Smooth muscle cell (in vitro differentiated cells): ENCODE measurements around the gene CAPN2. TPM values are rescaled to one million over a fixed set of nuclear protein-coding genes. Genes with fewer than 3 reads are reported as not detected.

Source experiments
- DNase-seq: peaks from one replicate; lab custom pipeline; 2025; ENCODE audit not compliant: unreplicated experiment; lab: John Stamatoyannopoulos, UW
- H2AFZ ChIP-seq: fragments of 200-600 bp; sonication (generic); 2 replicates; pipeline ENCODE4 v1.6.0; 2016; ENCODE audit warnings: antibody characterized with exemption, low read depth, mild to moderate bottlenecking
- H3F3A ChIP-seq: fragments of 200-600 bp; sonication (generic); 2 replicates; pipeline ENCODE4 v1.6.0; 2017; ENCODE audit warnings: antibody characterized with exemption, low read depth
- H3K27ac ChIP-seq: fragments of 200-600 bp; sonication (generic); 2 replicates; pipeline ENCODE4 v1.5.1; 2016; ENCODE audit warnings: low read depth, mild to moderate bottlenecking
- H3K27me3 ChIP-seq: fragments of 200-600 bp; sonication (generic); 2 replicates; pipeline ENCODE4 v1.6.1; 2016; ENCODE audit warnings: low read depth, mild to moderate bottlenecking
- H3K36me3 ChIP-seq: fragments of 200-600 bp; sonication (generic); 2 replicates; pipeline ENCODE4 v1.5.1; 2016; ENCODE audit warnings: low read depth
- H3K4me1 ChIP-seq: fragments of 200-600 bp; sonication (generic); 2 replicates; pipeline ENCODE4 v1.5.1; 2016; ENCODE audit warnings: low read depth
- H3K4me2 ChIP-seq: fragments of 200-600 bp; sonication (generic); 2 replicates; pipeline ENCODE4 v1.6.0; 2016; ENCODE audit warnings: mild to moderate bottlenecking
- H3K4me3 ChIP-seq: fragments of 200-600 bp; sonication (generic); 2 replicates; pipeline ENCODE4 v1.5.1; 2016; ENCODE audit warnings: mild to moderate bottlenecking
- H3K79me2 ChIP-seq: fragments of 200-600 bp; sonication (generic); 2 replicates; pipeline ENCODE4 v1.6.0; 2016; ENCODE audit warnings: low read depth, mild to moderate bottlenecking
- H3K9ac ChIP-seq: fragments of 200-600 bp; sonication (generic); 2 replicates; pipeline ENCODE4 v1.6.0; 2016; ENCODE audit warnings: low read depth
- H3K9me3 ChIP-seq: fragments of 200-600 bp; sonication (generic); replicated peaks from 2 replicates; pipeline ENCODE4 v1.5.1; 2016; ENCODE audit warnings: low read depth
- H4K20me1 ChIP-seq: fragments of 200-600 bp; sonication (generic); 2 replicates; pipeline ENCODE4 v1.6.0; 2016; ENCODE audit warnings: low read depth
- CTCF ChIP-seq: fragments of 200-600 bp; sonication (generic); IDR thresholded peaks from 2 replicates; pipeline ENCODE4 v1.5.1; 2017; ENCODE audit warnings: borderline replicate concordance, mild to moderate bottlenecking, antibody characterized with exemption; ENCODE audit not compliant: insufficient read depth, poor library complexity, severe bottlenecking
- WGBS: methylation state at CpG from one replicate; pipeline ENCODE4 v1.1.7; 2016; ENCODE audit warnings: low lambda C conversion rate; 5-methylcytosine and 5-hydroxymethylcytosine counted together
- polyA plus RNA-seq: library from polyadenylated mRNA; unstranded; fragments of >200 nt; fragmentation: Nextera tagmentation; extraction: Ambion mirVana; gene quantifications from 2 replicates; pipeline ENCODE4 v1.2.1, GENCODE V29; 2016
- total RNA-seq: library from RNA; depleted of rRNA; stranded (reverse); fragments of >200 nt; gene quantifications from 2 replicates; pipeline ENCODE4 v1.2.3, GENCODE V29; 2014

Gene CAPN2
- total and polyA plus RNA-seq, 2 experiments from 2014 or later = 182 to 229 TPM

DNA sequence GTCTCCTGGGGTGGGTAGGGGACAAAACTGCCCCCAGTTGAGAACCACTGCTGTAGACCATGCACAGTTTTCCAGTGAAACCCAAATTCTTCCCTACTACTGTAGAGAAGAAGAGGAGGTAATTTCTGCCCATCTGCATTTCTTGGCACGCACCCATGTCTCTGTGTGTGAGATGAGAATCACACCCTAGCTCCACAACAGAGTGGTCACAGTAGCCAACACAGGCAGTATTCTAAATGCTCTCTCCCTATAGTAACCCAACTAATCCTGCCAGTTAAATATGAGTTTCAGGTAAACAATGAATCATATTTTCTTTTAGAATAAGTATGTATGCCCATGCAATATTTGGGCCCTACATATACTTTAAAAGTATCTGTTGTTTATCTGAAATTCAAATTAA lies 1.2 kb upstream of the CAPN2 start:
- Histone ChIP-seq H3K4me2 (no peak overlapping the region), H3F3A (peaks cover 30% of the 10 kb centered on the region), H3K9me3 (no peaks in the 10 kb centered on the region), H3K79me2 (peaks cover 35% of the 10 kb centered on the region), H3K9ac (no peak overlapping the region), H3K27me3 (no peaks in the 10 kb centered on the region), H3K4me1 (peaks cover 16% of the 10 kb centered on the region), H3K4me3 (no peak overlapping the region), H4K20me1 (peaks cover 11% of the 10 kb centered on the region), H3K36me3 (no peaks in the 10 kb centered on the region), H3K27ac (no peak overlapping the region), H2AFZ (no peak overlapping the region)
- DNase-seq = no peak
- 93% methylated on average over 1 of the region's 1 CpG for WGBS
- no peak for TF ChIP-seq CTCF

DNA sequence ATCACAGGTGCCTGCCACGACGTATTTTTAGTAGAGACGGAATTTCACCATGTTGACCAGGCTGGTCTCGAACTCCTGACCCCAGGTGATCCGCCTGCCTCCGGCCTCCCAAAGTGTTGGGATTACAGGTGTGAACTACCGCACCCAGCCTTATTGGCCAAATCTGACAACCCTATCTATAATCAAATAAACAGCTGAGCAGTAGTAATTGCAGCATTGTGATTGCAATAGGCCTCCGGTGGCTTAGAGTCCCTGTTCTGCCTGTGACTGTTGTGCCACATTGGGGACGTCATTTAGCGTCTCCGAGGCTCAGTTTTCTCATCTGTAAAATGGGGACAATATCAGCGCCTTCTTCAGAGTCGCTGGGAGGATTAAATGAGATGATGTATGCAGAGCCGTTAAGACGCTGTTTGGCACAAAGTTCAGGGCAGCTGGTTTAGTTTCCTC lies 569 bp upstream of the CAPN2 start:
- 79% methylated on average over 15 of the region's 15 CpGs for WGBS
- peak overlapping the region; percentile 81 for H3K27ac ChIP-seq
- peaks cover 13% of the 10 kb centered on the region for H3K4me1 ChIP-seq

GRCh38 chr1:223712850-223713474 lies 623 bp downstream of the CAPN2 start:
- H3K4me3 ChIP-seq = peak overlapping the region; percentile 86
- 3% methylated on average over 17 of the region's 40 CpGs for WGBS
- H3K9ac ChIP-seq = peak overlapping the region; percentile 94
- peaks cover 25% of the 10 kb centered on the region for H3F3A ChIP-seq
- no peak overlapping the region for H2AFZ ChIP-seq
- no peak for TF ChIP-seq CTCF
- H3K79me2 ChIP-seq = peaks cover 53% of the 10 kb centered on the region
- peak overlapping the region; percentile 93 for H3K4me2 ChIP-seq
- H3K4me1 ChIP-seq = peaks cover 13% of the 10 kb centered on the region
- no peaks in the 10 kb centered on the region for H3K27me3 ChIP-seq
- no peaks in the 10 kb centered on the region for H3K36me3 ChIP-seq
- peak overlapping the region; percentile 81 for H3K27ac ChIP-seq
- H3K9me3 ChIP-seq = no peaks in the 10 kb centered on the region
- H4K20me1 ChIP-seq = peaks cover 29% of the 10 kb centered on the region
- no peak for DNase-seq

More for the DNA sequence above, 569 bp upstream of the CAPN2 start:
- DNase-seq = no peak
- H4K20me1 ChIP-seq = peaks cover 17% of the 10 kb centered on the region
- peak overlapping the region; percentile 93 for H3K4me2 ChIP-seq
- no peak overlapping the region for H2AFZ ChIP-seq
- H3K36me3 ChIP-seq = no peaks in the 10 kb centered on the region
- peak overlapping the region; percentile 86 for H3K4me3 ChIP-seq
- H3K79me2 ChIP-seq = peaks cover 41% of the 10 kb centered on the region
- H3K27me3 ChIP-seq = no peaks in the 10 kb centered on the region
- TF ChIP-seq CTCF = no peak
- H3F3A ChIP-seq = peaks cover 24% of the 10 kb centered on the region
- no peaks in the 10 kb centered on the region for H3K9me3 ChIP-seq
- H3K9ac ChIP-seq = peak overlapping the region; percentile 75
